B cell (primary cell): Measurements from ENCODE around the gene IKZF1. TPM values are rescaled to one million over a fixed set of nuclear protein-coding genes. Genes with fewer than 3 reads are reported as not detected.
"Not testable (repeated sequence)": the region's sequence is repeated elsewhere in the genome, so short reads cannot be mapped to it uniquely, and the experiment has no call there.

Experiments
- ATAC-seq: fragments of 200-7000 bp; cut with Tn5 transposase; one replicate; pipeline ENCODE4 v1.10.0; 2021; ENCODE audit warnings: low read depth, mild to moderate bottlenecking, moderate number of reproducible peaks, moderate library complexity
- CTCF ChIA-PET: fragments of 350-600 bp; sonication (Branson Sonifier 250); formaldehyde crosslinking; loops from one replicate; lab custom pipeline; 2021; ENCODE audit warnings: antibody characterized with exemption, inconsistent platforms; lab: Charles Lee
- POLR2A ChIA-PET: fragments of 350-600 bp; sonication (Branson Sonifier 250); formaldehyde crosslinking; loops from one replicate; lab custom pipeline; 2021; ENCODE audit warnings: antibody characterized with exemption; lab: Charles Lee
- DNase-seq: peaks from one replicate; pipeline ENCODE4 v3.0.0; 2013
- H2AFZ ChIP-seq: 2 replicates; pipeline ENCODE4 v1.6.1; 2012; ENCODE audit warnings: mild to moderate bottlenecking, low read depth, low read length; ENCODE audit not compliant: insufficient read depth, poor library complexity, severe bottlenecking
- H3K27ac ChIP-seq, 2 donors: 1 replicate in 1 of 2; 2 replicates in 1 of 2; pipeline ENCODE4 v1.5.1; 2012 to 2013; ENCODE audit warnings: low read length in 2 of 2, mild to moderate bottlenecking in 2 of 2, moderate library complexity in 1 of 2
- H3K27me3 ChIP-seq, 4 experiments: fragments of 200-600 bp in 1 of 4; sonication (generic) in 1 of 4; replicated peaks in 1 of 4; 1 replicate in 2 of 4; 2 replicates in 2 of 4; pipeline versions ENCODE4 v1.6.1 to v1.7.0; 2013 to 2016; ENCODE audit warnings: low read length in 3 of 4, mild to moderate bottlenecking in 2 of 4, mixed read lengths in 1 of 4, moderate library complexity in 1 of 4; ENCODE audit not compliant: insufficient read depth in 4 of 4, control insufficient read depth in 3 of 4; ENCODE audit errors: control extremely low read depth in 1 of 4
- H3K36me3 ChIP-seq, 2 experiments: replicated peaks in 1 of 2; 1 replicate in 1 of 2; 2 replicates in 1 of 2; pipeline versions ENCODE4 v1.6.1 to v1.7.1; 2013; ENCODE audit warnings: low read length in 1 of 2; ENCODE audit not compliant: insufficient read depth in 2 of 2, control insufficient read depth in 1 of 2; ENCODE audit errors: control extremely low read depth in 1 of 2, extremely low read depth in 1 of 2
- H3K4me1 ChIP-seq, 2 donors: fragments of 200-600 bp in 1 of 2; sonication (generic) in 1 of 2; 1 replicate in 1 of 2; 2 replicates in 1 of 2; pipeline versions ENCODE4 v1.5.1 to v1.6.1; 2013 to 2017; ENCODE audit warnings: low read length in 2 of 2; ENCODE audit not compliant: control insufficient read depth in 2 of 2, insufficient read depth in 2 of 2
- H3K4me2 ChIP-seq: replicated peaks from 2 replicates; pipeline ENCODE3; 2012; ENCODE audit warnings: mild to moderate bottlenecking, low read depth, low read length; ENCODE audit not compliant: poor library complexity, severe bottlenecking
- H3K4me3 ChIP-seq, 5 experiments: fragments of 200-600 bp in 1 of 5; sonication (generic) in 1 of 5; 1 replicate in 3 of 5; 2 replicates in 2 of 5; pipeline versions ENCODE4 v1.5.1 to v1.7.0; 2011 to 2016; ENCODE audit warnings: low read length in 4 of 5, mild to moderate bottlenecking in 4 of 5, low read depth in 2 of 5, control low read depth in 1 of 5, moderate library complexity in 1 of 5; ENCODE audit not compliant: insufficient read depth in 1 of 5; ENCODE audit errors: control extremely low read depth in 1 of 5, extremely low read depth in 1 of 5
- H3K79me2 ChIP-seq: fragments of 200-600 bp; sonication (generic); one replicate; pipeline ENCODE4 v1.6.0; 2016; ENCODE audit warnings: low read length; ENCODE audit not compliant: control insufficient read depth, insufficient read depth
- H3K9ac ChIP-seq: fragments of 200-600 bp; sonication (generic); 2 replicates; pipeline ENCODE4 v1.6.1; 2017; ENCODE audit warnings: mild to moderate bottlenecking, low read length, moderate library complexity
- H3K9me3 ChIP-seq, 3 donors: one replicate each; pipeline versions ENCODE4 v1.6.1 to v1.7.1; 2013; ENCODE audit warnings: low read length in 2 of 3; ENCODE audit not compliant: control insufficient read depth in 2 of 3, insufficient read depth in 1 of 3; ENCODE audit errors: control extremely low read depth in 1 of 3
- H4K20me1 ChIP-seq: 2 replicates; pipeline ENCODE4 v1.6.0; 2012; ENCODE audit warnings: mild to moderate bottlenecking, low read length; ENCODE audit not compliant: insufficient read depth, control insufficient read depth, poor library complexity, severe bottlenecking
- H3K27ac Mint-ChIP-seq: one replicate; pipeline ENCODE4 v1.8.0; 2021; ENCODE audit warnings: mixed read lengths
- H3K27me3 Mint-ChIP-seq: one replicate; pipeline ENCODE4 v1.8.0; 2021; ENCODE audit warnings: mixed read lengths
- H3K4me1 Mint-ChIP-seq: one replicate; pipeline ENCODE4 v1.8.0; 2021; ENCODE audit warnings: mixed read lengths
- H3K4me3 Mint-ChIP-seq: one replicate; pipeline ENCODE4 v1.8.0; 2021; ENCODE audit warnings: mixed read lengths
- H3K9me3 Mint-ChIP-seq: one replicate; pipeline ENCODE4 v1.8.0; 2022; ENCODE audit warnings: mixed read lengths; ENCODE audit not compliant: insufficient read depth
- EZH2 ChIP-seq: IDR thresholded peaks from 2 replicates; pipeline ENCODE4 v1.6.1; 2012; ENCODE audit warnings: borderline replicate concordance, low read depth, mild to moderate bottlenecking, moderate library complexity, low read length; ENCODE audit not compliant: insufficient read depth, poor library complexity, severe bottlenecking
- WGBS: methylation state at CpG from one replicate; pipeline ENCODE4 v1.1.5; 2013; ENCODE audit warnings: missing lambda C conversion rate; ENCODE audit not compliant: insufficient coverage; 5-methylcytosine and 5-hydroxymethylcytosine counted together
- intact Hi-C: fragments of 100-400 bp; cut with micrococcal nuclease; formaldehyde crosslinking; loops from one replicate; pipeline ENCODE4 v1.10.0; 2022
- polyA plus RNA-seq: library from polyadenylated mRNA; depleted of rRNA; stranded (reverse); fragments of >200 nt; gene quantifications from 2 replicates; pipeline ENCODE4 v1.2.3, GENCODE V29; 2012
- total RNA-seq, 2 donors: library from RNA; stranded (reverse); fragments of 120-200 nt in 1 of 2; gene quantifications; 1 replicate in 1 of 2; 2 replicates in 1 of 2; pipeline versions ENCODE4 v1.2.3 to v1.2.4, GENCODE V29; 2013 to 2022
- TF ChIP-seq, protein P1 (sequence below): fragments of 200-600 bp; IDR thresholded peaks from one replicate; pipeline ENCODE4 v1.8.0; 2022; ENCODE audit warnings: antibody characterized with exemption, mild to moderate bottlenecking

IKZF1 gene
- total and polyA plus RNA-seq, 2 donors (not counting 1 experiment from before 2014, with no cell fraction given) = 199 to 254 TPM

DNA sequence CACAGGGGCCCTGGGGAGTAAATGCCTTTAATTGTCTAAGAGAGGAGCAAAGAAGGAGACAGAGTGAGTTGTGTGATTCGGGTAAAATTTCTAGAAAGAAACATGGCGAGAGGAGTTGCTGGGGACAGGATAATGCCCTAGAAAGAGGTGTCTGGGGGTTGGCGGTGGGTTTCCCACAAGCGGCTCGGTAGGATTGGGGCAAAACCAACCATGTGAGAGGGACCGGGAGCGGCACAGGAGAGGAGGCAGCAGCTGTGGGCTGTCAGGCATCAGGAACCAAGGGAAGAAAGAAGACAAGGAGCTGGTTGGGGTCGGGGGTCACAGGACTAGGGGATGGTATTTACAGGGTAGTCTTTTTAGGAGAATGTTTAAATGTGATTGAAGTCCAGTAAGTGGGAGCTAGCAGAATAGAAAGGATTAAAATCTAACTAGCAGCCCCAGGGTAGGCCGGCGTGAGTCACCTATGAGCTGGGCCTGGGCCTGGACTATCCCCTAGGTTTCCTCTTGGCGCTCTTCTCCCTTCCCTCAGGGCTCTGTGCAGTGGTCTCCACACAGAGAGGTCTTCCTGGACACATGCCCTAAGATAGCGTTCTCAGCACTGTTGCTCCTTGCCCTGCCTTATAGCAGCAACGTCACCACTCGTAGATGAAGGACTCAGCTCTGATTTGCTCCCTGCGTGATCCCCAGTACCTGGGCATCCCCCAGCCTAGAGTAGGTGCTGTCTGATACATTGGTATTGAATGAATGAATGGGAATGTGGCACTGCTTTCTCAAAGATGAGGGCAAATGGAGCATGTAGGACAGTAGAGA, 32.6 kb downstream of the IKZF1 start:
- ChIA-PET CTCF (interaction anchor here (0.6 to 4.6 kb wide), 13 partner anchors 10 to 131 kb away, joined by 3 to 36 read pairs (median 5); partner anchors contain the start of gene IKZF1), POLR2A (interaction anchor here (0.6 to 2.2 kb wide), 5 partner anchors 9 to 38 kb away, joined by 3 to 12 read pairs (median 3); partner anchors contain the start of gene IKZF1)
- Histone ChIP-seq H3K4me2 (peak overlapping the region; percentile 76), H3K4me1 (peaks cover 97 to 100% of the 10 kb centered on the region in 2 donors), H3K9me3 (no peaks in the 10 kb centered on the region), H3K9ac (peak overlapping the region; percentile 29), H3K4me3 (no peak overlapping the region), H3K79me2 (peaks cover 91% of the 10 kb centered on the region), H3K27me3 (no peaks in the 10 kb centered on the region), H3K27ac (peak overlapping the region; percentile 72 to 95), H3K36me3 (peaks cover 3 to 26% of the 10 kb centered on the region in 2 experiments), H2AFZ (no peak overlapping the region), H4K20me1 (peaks cover 10% of the 10 kb centered on the region)
- ATAC-seq = no peak
- H3K4me3 Mint-ChIP-seq = no peak overlapping the region
- DNase-seq = peak; percentile 30
- 76% methylated on average over 15 of the region's 15 CpGs for WGBS
- H3K27me3 Mint-ChIP-seq = no peaks in the 10 kb centered on the region
- H3K27ac Mint-ChIP-seq = no peak overlapping the region
- H3K9me3 Mint-ChIP-seq = no peaks in the 10 kb centered on the region
- intact Hi-C loops = no loop called here
- H3K4me1 Mint-ChIP-seq = peaks cover 24% of the 10 kb centered on the region
- TF ChIP-seq, protein P1, sequence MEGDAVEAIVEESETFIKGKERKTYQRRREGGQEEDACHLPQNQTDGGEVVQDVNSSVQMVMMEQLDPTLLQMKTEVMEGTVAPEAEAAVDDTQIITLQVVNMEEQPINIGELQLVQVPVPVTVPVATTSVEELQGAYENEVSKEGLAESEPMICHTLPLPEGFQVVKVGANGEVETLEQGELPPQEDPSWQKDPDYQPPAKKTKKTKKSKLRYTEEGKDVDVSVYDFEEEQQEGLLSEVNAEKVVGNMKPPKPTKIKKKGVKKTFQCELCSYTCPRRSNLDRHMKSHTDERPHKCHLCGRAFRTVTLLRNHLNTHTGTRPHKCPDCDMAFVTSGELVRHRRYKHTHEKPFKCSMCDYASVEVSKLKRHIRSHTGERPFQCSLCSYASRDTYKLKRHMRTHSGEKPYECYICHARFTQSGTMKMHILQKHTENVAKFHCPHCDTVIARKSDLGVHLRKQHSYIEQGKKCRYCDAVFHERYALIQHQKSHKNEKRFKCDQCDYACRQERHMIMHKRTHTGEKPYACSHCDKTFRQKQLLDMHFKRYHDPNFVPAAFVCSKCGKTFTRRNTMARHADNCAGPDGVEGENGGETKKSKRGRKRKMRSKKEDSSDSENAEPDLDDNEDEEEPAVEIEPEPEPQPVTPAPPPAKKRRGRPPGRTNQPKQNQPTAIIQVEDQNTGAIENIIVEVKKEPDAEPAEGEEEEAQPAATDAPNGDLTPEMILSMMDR = no peak
- TF ChIP-seq EZH2 = no peak

DNA sequence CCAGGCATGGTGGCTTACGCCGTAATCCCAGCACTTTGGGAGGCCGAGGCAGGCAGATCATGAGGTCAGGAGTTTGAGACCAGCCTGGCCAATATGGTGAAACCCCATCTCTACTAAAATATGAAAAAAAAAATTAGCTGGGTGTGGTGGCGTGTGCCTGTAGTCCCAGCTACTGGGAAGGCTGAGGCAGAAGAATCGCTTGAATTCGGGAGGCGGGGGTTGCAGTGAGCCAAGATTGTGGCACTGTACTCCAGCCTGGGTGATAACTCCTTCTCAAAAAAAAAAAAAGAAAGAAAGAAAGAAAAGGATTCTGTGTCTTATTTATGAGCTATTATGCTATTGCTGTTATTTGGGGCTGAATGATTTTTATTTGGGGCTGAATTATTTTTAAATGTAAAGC, 35.0 kb downstream of the IKZF1 start:
- H3K9me3 Mint-ChIP-seq, H3K27me3 Mint-ChIP-seq, H3K27ac Mint-ChIP-seq, H2AFZ ChIP-seq, ATAC-seq, DNase-seq, H3K9me3 ChIP-seq, H3K27me3 ChIP-seq: not testable (repeated sequence)
- H3K36me3 ChIP-seq = peaks cover 8 to 34% of the 10 kb centered on the region in 2 experiments
- H3K27ac ChIP-seq = peak overlapping the region; percentile 72 to 95
- peak overlapping the region in 1 of 5 experiments; percentile 50 for H3K4me3 ChIP-seq
- H3K4me1 ChIP-seq = peaks cover 93 to 96% of the 10 kb centered on the region in 2 donors
- POLR2A ChIA-PET = interaction anchor here (1.0 to 1.9 kb wide), 9 partner anchors 8 to 65 kb away, joined by 3 to 7 read pairs (median 4); partner anchors contain the start of gene IKZF1
- Mint-ChIP-seq H3K4me3 (peak overlapping the region; percentile 80), H3K4me1 (peaks cover 47% of the 10 kb centered on the region)
- intact Hi-C loops = loop anchor here (2.0 kb wide), 4 partner anchors 13 to 71 kb away; no protein-coding TSS in a partner anchor
- CTCF ChIA-PET = interaction anchor here (0.6 to 5.1 kb wide), 14 partner anchors 13 to 197 kb away, joined by 3 to 38 read pairs (median 4); no protein-coding TSS in a partner anchor
- peak overlapping the region; percentile 76 for H3K4me2 ChIP-seq
- H3K9ac ChIP-seq = peak overlapping the region; percentile 29
- no CpG with 5 or more reads among the region's 7 CpGs for WGBS
- peaks cover 91% of the 10 kb centered on the region for H3K79me2 ChIP-seq
- peaks cover 10% of the 10 kb centered on the region for H4K20me1 ChIP-seq
